Subcutaneous abdominal adipose tissue (tissue), 5 donors: ENCODE results near the gene LHB.
"Not testable (repeated sequence)": the region's sequence is repeated elsewhere in the genome, so short reads cannot be mapped to it uniquely, and the experiment has no call there.

Experiments
- H3K27ac ChIP-seq: one replicate; pipeline ENCODE4 v1.7.0; 2013; ENCODE audit warnings: low read depth, mild to moderate bottlenecking, inconsistent platforms, low read length, moderate library complexity
- H3K27me3 ChIP-seq, 5 donors: one replicate each; pipeline ENCODE4 v1.7.0; 2013; ENCODE audit warnings: low read length in 5 of 5, inconsistent platforms in 1 of 5; ENCODE audit not compliant: control insufficient read depth in 5 of 5, insufficient read depth in 4 of 5
- H3K36me3 ChIP-seq, 5 donors: one replicate each; pipeline ENCODE4 v1.7.0; 2013; ENCODE audit warnings: low read length in 5 of 5; ENCODE audit not compliant: control insufficient read depth in 5 of 5, insufficient read depth in 5 of 5
- H3K4me1 ChIP-seq, 5 donors: one replicate each; pipeline ENCODE4 v1.7.0; 2013; ENCODE audit warnings: low read length in 5 of 5, mild to moderate bottlenecking in 3 of 5, moderate library complexity in 1 of 5; ENCODE audit not compliant: control insufficient read depth in 5 of 5, insufficient read depth in 5 of 5
- H3K4me3 ChIP-seq, 5 donors: one replicate each; pipeline ENCODE4 v1.7.0; 2013; ENCODE audit warnings: low read length in 5 of 5, low read depth in 1 of 5
- H3K9ac ChIP-seq, 5 donors: one replicate each; pipeline ENCODE4 v1.7.0; 2013; ENCODE audit warnings: low read length in 5 of 5, mild to moderate bottlenecking in 4 of 5, moderate library complexity in 3 of 5
- H3K9me3 ChIP-seq, 5 donors: one replicate each; pipeline ENCODE4 v1.7.0; 2013; ENCODE audit warnings: low read length in 5 of 5; ENCODE audit not compliant: control insufficient read depth in 5 of 5
- donor health status: healthy.
- donor health status: healthy.
- donor health status: healthy.
- donor health status: healthy.
- donor health status: healthy.

Gene LHB

DNA sequence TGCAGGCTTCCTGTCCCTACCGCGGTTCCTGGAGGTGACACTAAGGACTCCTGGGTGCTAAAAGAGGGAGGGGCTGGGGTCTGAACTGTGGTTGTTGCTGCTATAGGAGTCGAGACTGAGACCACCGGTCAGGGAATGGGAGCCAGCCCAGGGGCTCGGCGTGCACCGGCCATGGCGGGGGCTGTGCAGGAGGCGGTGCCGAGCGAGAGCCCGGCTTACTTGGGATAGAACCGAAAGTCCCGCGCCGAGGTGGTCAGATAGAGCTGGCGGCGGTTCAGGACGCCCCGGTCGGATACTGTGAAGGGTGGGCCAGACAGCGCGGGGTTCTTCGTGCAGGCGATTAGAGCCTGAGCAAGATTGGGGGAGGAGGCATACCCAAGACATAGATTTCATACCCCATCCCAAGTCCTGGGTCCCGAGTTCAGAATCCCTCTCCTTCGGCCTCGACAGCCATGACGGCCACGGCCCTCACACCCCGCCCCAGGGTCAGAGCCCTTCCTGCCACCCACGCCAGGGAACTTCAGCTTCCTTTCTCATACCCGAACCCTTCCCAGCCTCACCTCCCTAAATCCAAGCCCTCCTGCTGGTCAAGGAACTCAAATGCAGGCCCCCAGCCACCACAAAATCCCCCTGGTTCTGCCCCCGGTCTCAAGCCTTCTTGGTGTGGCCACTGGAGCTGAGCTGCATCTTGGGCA, 40.2 kb upstream of the LHB start:
- H3K36me3 ChIP-seq, H3K9me3 ChIP-seq, H3K27ac ChIP-seq: not testable (repeated sequence)
- Histone ChIP-seq H3K9ac (peak overlapping the region in 3 of 5 donors; percentile 31 to 61 (median 39)), H3K27me3 (peaks cover 2 to 30% (median 19%) of the 10 kb centered on the region in 5 donors), H3K4me1 (peaks cover 0 to 25% (median 20%) of the 10 kb centered on the region in 5 donors), H3K4me3 (peak overlapping the region; percentile 60 to 76 (median 66))

DNA sequence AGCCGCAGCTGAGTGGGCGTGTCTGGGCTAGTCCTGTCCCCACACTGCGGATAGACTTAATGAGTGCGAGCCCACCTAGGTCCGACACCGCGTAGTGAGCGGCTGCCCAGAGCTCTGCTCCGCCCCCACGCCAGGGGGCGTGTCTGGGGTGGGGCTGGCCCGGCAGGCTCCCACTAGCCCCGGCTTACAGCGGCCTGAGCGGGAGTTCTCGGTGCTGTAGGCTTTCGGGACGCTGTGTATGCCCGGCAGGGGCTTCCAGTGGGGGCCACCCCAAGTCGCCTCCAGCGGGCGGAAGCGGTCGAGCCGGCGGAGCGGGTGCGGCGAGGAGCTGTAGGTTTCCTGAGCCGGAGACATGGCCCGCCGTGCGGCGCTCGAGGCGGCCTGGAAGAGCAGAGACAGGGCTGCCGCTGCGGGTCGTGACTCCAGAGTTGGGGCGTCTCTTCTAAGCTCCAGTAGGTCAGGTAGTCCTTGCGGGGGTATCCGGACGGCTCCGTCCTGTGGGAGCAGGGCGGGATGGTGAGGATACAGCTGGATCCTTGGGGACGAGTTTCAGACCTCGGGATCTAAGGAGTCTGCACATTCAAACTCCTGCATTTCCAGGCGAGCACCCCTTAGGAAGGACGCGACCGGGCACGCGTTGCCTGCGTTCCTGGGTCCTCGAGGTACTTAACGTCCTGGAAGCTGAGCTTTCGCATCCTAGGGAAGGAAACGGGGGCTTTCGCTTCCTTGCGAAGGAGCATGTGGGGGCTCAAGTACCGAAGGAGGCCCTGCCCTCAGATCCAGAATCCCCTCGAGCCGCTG, 39.4 kb upstream of the LHB start:
- Histone ChIP-seq H3K9me3 (no peaks in the 10 kb centered on the region), H3K27ac (no peak overlapping the region), H3K4me1 (peaks cover 0 to 25% (median 20%) of the 10 kb centered on the region in 5 donors), H3K27me3 (peaks cover 2 to 29% (median 19%) of the 10 kb centered on the region in 5 donors), H3K4me3 (peak overlapping the region; percentile 60 to 76 (median 66)), H3K36me3 (no peaks in the 10 kb centered on the region), H3K9ac (peak overlapping the region in 4 of 5 donors; percentile 51 to 74 (median 57))

DNA sequence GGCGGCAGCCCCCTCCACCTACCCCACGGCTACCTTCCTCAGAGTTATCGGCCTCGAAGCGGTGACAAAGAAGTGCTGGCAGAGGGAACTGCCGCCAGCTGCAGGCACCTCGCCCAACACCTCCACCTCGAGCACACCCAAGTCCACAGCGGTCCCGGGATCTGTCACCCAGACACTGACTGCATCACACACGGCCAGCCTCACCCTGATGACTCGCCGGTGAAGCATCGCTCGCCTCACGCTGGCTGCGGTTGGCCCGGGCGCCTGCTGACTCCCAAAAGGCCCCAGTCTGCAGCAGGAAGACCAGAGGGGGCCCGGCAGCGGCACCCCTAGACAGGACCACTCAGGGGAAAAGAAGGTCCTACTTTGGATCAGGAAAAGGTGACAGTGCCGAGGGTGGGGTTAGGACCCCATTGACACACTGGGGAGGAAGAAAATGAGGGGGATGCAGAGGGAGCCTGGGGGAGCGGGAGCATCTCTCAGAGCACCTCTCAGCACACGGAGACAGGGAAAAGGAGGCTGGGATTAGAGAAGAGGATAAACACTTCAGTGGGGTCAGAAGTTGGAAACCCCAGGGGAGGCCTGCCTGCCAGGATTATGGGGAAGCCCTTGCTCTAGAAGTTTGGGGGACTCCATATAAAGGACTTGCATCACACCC, 33.6 kb upstream of the LHB start:
- H3K9ac ChIP-seq, H3K27ac ChIP-seq, H3K27me3 ChIP-seq, H3K4me1 ChIP-seq, H3K4me3 ChIP-seq, H3K36me3 ChIP-seq, H3K9me3 ChIP-seq: not testable (repeated sequence)

DNA sequence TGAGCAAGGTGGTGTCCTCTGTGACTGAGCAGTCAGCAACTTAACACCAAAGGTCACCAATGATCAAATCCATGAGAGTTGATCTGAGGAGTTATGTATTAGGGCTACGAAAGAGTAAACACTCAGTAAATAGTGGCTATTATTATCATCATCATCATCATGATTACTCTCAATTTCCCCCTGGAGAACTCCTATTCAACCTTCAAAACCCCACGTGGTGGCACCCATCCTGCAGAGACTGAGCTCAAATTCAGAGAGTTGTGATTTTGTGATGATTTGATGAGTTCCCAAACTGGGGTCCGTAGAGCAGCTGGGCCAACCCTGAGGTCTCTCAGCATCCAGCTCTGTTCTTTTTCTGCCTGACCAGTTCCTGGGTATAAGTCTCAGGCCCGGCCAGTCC, 32.9 kb upstream of the LHB start:
- not testable (repeated sequence) for H3K27ac ChIP-seq, H3K9me3 ChIP-seq, H3K36me3 ChIP-seq

DNA sequence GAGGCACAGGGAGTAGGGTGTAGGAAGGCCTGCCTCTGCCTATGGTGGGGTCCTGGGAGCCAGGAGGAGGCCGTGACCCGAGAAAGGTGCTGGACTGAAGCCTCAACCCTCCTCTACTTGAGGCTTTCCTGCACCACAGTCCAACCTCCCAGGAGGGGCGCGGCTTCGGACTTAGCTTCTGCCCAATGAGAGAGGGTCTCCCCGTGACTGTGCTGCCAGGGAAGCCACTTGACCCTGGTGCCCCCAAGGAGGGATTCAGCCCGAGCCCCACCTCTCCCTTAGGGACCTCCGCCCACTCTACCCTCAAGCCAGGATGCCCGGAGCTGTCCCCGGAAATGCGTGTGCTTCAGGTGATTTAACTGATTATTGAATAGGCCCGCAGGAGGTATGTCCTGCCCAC, 32.1 kb upstream of the LHB start, which contains the start of gene CGB8:
CGB8 (minus strand) TSS at position 101 of the 400 bp plus-strand sequence. CDS start 372 bp downstream, outside the sequence.
- H3K4me1 ChIP-seq: not testable (repeated sequence)

More for the DNA sequence above, 32.9 kb upstream of the LHB start:
- H3K27me3 ChIP-seq, H3K4me3 ChIP-seq, H3K9ac ChIP-seq, H3K4me1 ChIP-seq: not testable (repeated sequence)

DNA sequence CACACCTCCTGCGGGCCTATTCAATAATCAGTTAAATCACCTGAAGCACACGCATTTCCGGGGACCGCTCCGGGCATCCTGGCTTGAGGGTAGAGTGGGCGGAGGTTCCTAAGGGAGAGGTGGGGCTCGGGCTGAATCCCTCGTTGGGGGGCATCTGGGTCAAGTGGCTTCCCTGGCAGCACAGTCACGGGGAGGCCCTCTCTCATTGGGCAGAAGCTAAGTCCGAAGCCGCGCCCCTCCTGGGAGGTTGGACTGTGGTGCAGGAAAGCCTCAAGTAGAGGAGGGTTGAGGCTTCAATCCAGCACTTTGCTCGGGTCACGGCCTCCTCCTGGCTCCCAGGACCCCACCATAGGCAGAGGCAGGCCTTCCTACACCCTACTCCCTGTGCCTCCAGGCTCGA, 26.7 kb upstream of the LHB start, which contains the start of gene CGB5:
CGB5 (plus strand) TSS at position 301 of the 400 bp plus-strand sequence. CDS start 362 bp downstream, outside the sequence.
- H3K27ac ChIP-seq, H3K36me3 ChIP-seq, H3K27me3 ChIP-seq, H3K9me3 ChIP-seq, H3K4me1 ChIP-seq, H3K4me3 ChIP-seq, H3K9ac ChIP-seq: not testable (repeated sequence)

More for the DNA sequence above, 32.1 kb upstream of the LHB start, which contains the start of gene CGB8:
- H3K9me3 ChIP-seq, H3K36me3 ChIP-seq, H3K4me3 ChIP-seq, H3K27ac ChIP-seq, H3K27me3 ChIP-seq, H3K9ac ChIP-seq: not testable (repeated sequence)

DNA sequence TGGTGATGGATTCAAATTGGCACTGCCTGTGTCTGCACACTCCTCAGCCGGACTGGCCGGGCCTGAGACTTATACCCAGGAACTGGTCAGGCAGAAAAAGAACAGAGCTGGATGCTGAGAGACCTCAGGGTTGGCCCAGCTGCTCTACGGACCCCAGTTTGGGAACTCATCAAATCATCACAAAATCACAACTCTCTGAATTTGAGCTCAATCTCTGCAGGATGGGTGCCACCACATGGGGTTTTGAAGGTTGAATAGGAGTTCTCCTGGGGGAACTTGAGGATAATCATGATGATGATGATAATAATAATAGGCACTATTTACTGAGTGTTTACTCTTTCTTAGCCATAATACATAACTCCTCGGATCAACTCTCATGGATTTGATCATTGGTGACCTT, 25.8 kb upstream of the LHB start:
- H3K4me1 ChIP-seq, H3K27ac ChIP-seq, H3K4me3 ChIP-seq: not testable (repeated sequence)

DNA sequence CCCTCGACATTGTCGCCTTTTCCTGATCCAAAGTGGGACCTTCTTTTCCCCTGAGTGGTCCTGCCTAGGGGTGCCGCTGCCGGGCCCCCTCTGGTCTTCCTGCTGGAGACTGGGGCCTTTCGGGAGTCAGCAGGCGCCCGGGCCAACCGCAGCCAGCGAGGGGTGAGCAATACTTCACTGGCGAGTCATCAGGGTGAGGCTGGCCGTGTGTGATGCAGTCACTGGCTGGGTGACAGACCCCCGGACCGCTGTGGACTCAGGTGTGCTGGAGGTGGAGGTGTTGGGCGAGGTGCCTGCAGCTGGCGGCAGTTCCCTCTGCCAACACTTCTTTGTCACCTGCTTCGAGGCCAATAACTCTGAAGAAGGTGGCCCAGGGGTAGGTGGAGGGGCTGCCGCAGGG, 25.3 kb upstream of the LHB start:
- H3K4me1 ChIP-seq: no peaks in the 10 kb centered on the region
- H3K9me3 ChIP-seq: no peaks in the 10 kb centered on the region
- no peaks in the 10 kb centered on the region for H3K27me3 ChIP-seq
- no peak overlapping the region for H3K9ac ChIP-seq
- no peaks in the 10 kb centered on the region for H3K36me3 ChIP-seq
- no peak overlapping the region for H3K4me3 ChIP-seq
- H3K27ac ChIP-seq: no peak overlapping the region

More for the DNA sequence above, 25.8 kb upstream of the LHB start:
- not testable (repeated sequence) for H3K27me3 ChIP-seq, H3K9me3 ChIP-seq, H3K9ac ChIP-seq, H3K36me3 ChIP-seq

DNA sequence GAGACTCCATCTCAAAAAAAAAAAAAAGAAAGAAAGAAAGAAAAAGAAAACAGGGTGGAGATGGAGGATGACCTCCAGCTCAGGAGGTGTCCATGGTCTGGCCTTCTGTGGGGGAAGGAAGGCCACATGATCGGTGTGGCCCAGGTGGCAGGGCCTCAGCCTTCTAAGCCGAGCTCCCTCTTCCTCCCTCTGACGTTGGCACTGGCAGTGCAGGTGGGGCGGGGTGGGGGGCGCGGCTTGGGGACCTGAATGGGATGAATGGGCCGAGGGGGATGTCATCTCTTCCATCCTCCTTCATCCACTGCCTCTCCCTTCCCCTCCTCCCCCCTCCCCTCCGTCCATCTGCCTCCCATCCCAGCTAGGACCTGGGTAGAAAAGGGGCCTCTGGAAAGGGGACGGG, 22.8 kb upstream of the LHB start:
- H3K27ac ChIP-seq, H3K4me1 ChIP-seq, H3K9me3 ChIP-seq, H3K9ac ChIP-seq, H3K27me3 ChIP-seq, H3K4me3 ChIP-seq, H3K36me3 ChIP-seq: not testable (repeated sequence)
